ENCODE measurements around the gene FBXL17. TPM values are rescaled to one million over a fixed set of nuclear protein-coding genes. Genes with fewer than 3 reads are reported as not detected.

Gene FBXL17
- total RNA-seq, 1 donor from 2014 or later: 15.9 TPM

DNA sequence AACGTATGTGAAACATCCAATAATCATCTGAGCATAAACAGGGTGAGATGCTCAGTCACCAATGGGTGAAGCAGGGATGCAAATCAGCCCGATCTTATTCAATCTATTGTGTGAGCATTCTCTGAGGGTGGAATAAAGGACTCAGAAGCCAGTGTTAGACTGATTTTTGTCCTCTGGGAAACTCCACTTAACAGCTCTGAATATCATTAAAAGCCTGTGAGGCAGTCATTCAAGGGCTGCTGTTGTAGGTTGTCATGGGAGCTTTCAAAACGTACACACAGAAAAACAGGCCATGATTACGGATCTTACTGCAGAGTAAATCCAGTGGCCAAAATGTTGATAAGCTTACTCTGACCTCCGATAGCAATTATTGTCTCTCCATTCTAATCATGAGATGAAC is 444.7 kb downstream of the FBXL17 start:
- Mint-ChIP-seq H3K4me1 (ENCODE audit: low read depth) (peaks cover 33% of the 10 kb centered on the region), H3K27ac (no peak overlapping the region), H3K9me3 (ENCODE audit: low read depth) (no peaks in the 10 kb centered on the region), H3K27me3 (no peaks in the 10 kb centered on the region), H3K4me3 (ENCODE audit: low read depth) (no peak overlapping the region), H3K36me3 (ENCODE audit: insufficient read depth) (no peaks in the 10 kb centered on the region)
- no peak for DNase-seq (ENCODE audit: low spot score, unreplicated experiment)
- TF ChIP-seq, protein P1, sequence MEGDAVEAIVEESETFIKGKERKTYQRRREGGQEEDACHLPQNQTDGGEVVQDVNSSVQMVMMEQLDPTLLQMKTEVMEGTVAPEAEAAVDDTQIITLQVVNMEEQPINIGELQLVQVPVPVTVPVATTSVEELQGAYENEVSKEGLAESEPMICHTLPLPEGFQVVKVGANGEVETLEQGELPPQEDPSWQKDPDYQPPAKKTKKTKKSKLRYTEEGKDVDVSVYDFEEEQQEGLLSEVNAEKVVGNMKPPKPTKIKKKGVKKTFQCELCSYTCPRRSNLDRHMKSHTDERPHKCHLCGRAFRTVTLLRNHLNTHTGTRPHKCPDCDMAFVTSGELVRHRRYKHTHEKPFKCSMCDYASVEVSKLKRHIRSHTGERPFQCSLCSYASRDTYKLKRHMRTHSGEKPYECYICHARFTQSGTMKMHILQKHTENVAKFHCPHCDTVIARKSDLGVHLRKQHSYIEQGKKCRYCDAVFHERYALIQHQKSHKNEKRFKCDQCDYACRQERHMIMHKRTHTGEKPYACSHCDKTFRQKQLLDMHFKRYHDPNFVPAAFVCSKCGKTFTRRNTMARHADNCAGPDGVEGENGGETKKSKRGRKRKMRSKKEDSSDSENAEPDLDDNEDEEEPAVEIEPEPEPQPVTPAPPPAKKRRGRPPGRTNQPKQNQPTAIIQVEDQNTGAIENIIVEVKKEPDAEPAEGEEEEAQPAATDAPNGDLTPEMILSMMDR (IDR thresholded peaks at IDR 0.05; ENCODE audit: unreplicated experiment): no peak

DNA sequence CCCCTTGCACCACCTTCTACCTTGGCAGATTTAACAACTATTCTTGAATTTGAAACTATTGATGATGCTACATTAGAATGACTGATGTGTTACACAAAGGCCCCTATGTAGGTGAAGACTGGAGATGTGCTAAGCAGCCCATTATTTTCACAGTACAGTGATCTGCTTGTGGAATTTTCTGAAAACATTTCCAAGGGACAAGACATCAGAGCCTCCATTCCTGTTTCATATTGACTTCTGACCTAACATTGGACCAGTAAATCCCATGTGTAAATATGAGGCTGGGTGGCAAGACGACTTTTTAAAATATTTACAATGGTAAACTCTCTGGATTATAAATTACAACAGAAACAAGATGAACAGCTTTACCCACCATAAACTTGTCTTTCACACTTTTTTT is 445.4 kb downstream of the FBXL17 start:
- no peaks in the 10 kb centered on the region for H3K27me3 Mint-ChIP-seq
- H3K36me3 Mint-ChIP-seq (ENCODE audit: insufficient read depth): no peaks in the 10 kb centered on the region
- TF ChIP-seq, protein P1 (IDR thresholded peaks at IDR 0.05; ENCODE audit: unreplicated experiment): no peak
- no peak overlapping the region for H3K4me3 Mint-ChIP-seq (ENCODE audit: low read depth)
- DNase-seq (ENCODE audit: low spot score, unreplicated experiment): no peak
- peaks cover 33% of the 10 kb centered on the region for H3K4me1 Mint-ChIP-seq (ENCODE audit: low read depth)
- no peak overlapping the region for H3K27ac Mint-ChIP-seq
- H3K9me3 Mint-ChIP-seq (ENCODE audit: low read depth): no peaks in the 10 kb centered on the region

DNA sequence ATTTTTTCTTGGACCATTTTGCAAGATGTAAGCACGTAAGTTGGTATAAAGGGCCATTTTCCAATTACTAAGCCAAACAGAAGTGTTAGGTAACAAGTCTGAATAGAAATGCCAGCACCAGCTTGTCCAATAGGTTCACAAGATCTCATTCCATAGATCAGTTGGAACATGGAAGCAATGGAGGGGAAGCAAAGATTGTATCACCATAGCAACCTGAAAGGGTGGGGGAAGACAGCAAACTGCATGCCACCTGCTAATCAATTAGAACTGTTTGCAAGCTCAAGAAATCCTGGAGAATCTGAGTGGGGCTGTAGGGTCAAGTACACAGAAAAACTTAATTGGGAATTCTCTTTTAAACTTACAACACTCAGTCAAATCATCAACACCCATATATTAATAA is 446.3 kb downstream of the FBXL17 start:
- DNase-seq (ENCODE audit: low spot score, unreplicated experiment): no peak
- no peaks in the 10 kb centered on the region for H3K27me3 Mint-ChIP-seq
- no peak overlapping the region for H3K4me3 Mint-ChIP-seq (ENCODE audit: low read depth)
- TF ChIP-seq, protein P1 (IDR thresholded peaks at IDR 0.05; ENCODE audit: unreplicated experiment): no peak
- no peaks in the 10 kb centered on the region for H3K36me3 Mint-ChIP-seq (ENCODE audit: insufficient read depth)
- H3K27ac Mint-ChIP-seq: peak overlapping the region; percentile 71
- H3K4me1 Mint-ChIP-seq (ENCODE audit: low read depth): peaks cover 33% of the 10 kb centered on the region
- no peaks in the 10 kb centered on the region for H3K9me3 Mint-ChIP-seq (ENCODE audit: low read depth)

DNA sequence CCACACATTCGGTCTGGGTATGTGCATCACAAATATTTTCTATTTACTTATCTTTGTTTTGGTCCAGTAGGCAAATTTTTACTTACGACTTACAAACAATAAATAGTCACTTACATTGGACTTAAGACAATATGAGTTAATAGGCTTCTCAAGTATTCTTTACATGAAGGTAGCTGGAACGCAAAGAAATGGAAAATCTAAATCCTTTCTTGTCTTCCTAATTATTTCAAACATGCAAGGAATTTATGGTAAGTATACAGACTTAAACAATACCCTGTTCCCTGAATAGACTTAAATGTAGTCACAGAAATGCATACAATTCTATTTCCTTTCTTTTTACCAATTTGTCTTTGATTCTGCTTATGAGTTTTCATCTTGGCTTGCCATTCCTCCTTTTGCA is 448.6 kb downstream of the FBXL17 start:
- H3K4me1 Mint-ChIP-seq (ENCODE audit: low read depth): peaks cover 34% of the 10 kb centered on the region
- TF ChIP-seq, protein P1 (IDR thresholded peaks at IDR 0.05; ENCODE audit: unreplicated experiment): no peak
- no peaks in the 10 kb centered on the region for H3K36me3 Mint-ChIP-seq (ENCODE audit: insufficient read depth)
- no peak for DNase-seq (ENCODE audit: low spot score, unreplicated experiment)
- no peaks in the 10 kb centered on the region for H3K27me3 Mint-ChIP-seq
- no peak overlapping the region for H3K4me3 Mint-ChIP-seq (ENCODE audit: low read depth)
- H3K27ac Mint-ChIP-seq: no peak overlapping the region
- H3K9me3 Mint-ChIP-seq (ENCODE audit: low read depth): no peaks in the 10 kb centered on the region

DNA sequence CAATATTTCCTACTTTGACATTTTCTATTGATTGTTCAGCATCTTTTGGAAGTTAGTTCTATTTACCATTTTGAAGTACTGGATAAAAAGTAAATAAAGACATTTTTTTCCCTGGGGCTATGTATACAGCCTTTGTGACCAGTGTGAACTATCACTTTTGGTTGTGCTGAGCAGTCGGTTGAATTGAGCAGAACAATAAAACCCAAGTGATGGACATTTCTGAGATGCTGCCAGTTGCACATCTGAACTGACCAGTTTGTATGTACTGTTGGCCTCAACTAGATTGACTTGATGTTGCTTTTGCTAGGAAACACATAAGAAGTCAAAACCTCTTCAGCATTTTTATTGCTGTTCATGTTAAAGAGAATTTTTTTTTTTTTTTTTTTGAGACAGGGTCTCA is 451.0 kb downstream of the FBXL17 start:
- Mint-ChIP-seq H3K27me3 (no peaks in the 10 kb centered on the region), H3K27ac (no peak overlapping the region), H3K9me3 (ENCODE audit: low read depth) (no peaks in the 10 kb centered on the region), H3K4me1 (ENCODE audit: low read depth) (peaks cover 17% of the 10 kb centered on the region), H3K36me3 (ENCODE audit: insufficient read depth) (no peaks in the 10 kb centered on the region), H3K4me3 (ENCODE audit: low read depth) (no peak overlapping the region)
- no peak for DNase-seq (ENCODE audit: low spot score, unreplicated experiment)
- TF ChIP-seq, protein P1 (IDR thresholded peaks at IDR 0.05; ENCODE audit: unreplicated experiment): no peak
